GM18498 (cell line): ENCODE data around the gene SETSIP.
"Not testable (repeated sequence)": the region's sequence is repeated elsewhere in the genome, so short reads cannot be mapped to it uniquely, and the experiment has no call there.

Source experiments
- ATAC-seq: cut with Tn5 transposase; IDR thresholded peaks from one replicate; pipeline ENCODE4 v1.9.1; 2021; ENCODE audit warnings: mild to moderate bottlenecking, moderate library complexity; ENCODE audit not compliant: unreplicated experiment

Gene SETSIP, protein sequence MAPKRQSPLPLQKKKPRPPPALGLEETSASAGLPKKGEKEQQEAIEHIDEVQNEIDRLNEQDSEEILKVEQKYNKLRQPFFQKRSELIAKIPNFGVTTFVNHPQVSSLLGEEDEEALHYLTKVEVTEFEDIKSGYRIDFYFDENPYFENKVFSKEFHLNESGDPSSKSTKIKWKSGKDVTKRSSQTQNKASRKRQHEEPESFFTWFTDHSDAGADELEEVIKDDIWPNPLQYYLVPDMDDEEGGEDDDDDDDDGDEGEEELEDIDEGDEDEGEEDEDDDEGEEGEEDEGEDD

DNA sequence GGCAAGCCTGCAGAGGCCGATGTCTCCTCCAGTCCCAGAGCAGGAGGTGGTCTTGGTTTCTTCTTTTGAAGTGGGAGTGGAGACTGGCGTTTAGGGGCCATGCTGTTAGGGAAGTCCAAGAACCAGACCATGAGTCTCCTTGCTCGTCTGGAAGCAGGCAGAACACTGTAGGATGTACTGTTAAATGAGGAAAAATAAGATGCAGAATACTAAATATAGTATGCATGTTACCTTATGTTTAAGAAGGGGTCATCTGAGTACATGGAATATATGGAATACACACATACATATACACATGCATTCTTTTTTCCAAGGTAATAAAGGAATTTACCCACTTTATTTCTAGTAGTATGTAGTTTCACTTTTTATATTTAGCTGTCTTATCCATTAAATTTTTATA is at the start of gene SETSIP:
Gene SETSIP (minus strand): TSS at position 101 of the 400 bp plus-strand sequence. CDS start 0 bp downstream, at position 101.
- no peak for ATAC-seq

DNA sequence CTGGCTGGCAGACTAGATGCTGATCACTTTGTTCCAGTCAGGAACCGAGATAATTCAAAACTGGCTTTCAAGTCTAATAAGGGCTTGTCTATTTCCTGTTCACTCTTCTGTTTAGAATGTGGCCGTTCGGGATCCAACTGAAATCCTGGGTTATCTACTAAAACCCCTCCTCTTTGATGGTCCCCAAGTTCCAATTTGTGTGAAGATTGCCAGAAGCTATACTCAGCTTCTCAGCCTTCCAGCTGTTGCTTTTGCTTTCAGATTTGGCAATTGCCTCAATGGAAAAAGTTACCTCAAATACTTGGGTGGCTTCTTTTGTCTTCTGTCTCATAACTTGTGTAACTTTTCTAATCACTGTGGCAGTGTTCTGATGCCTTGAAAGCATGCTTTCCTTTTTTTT is 48.7 kb upstream of the SETSIP start:
- ATAC-seq = no peak

DNA sequence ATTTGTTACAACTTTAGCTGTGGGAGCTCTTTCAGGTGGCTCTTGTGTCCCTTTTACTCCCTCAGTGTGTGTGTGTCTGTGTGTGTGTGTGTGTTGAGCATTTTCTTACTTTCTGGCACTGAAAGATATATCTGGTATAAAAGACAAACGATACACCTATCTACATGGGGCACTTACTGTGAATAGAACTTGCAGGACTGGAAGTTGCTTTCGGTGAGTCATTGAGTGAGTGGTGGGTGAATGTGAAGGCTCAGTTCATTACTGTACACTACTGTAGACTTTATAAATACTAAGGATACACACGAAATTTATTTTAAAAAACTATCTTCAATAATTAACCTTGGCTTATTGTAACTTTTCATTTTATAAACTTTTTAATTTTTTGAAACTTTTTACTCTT is 43.6 kb upstream of the SETSIP start:
- ATAC-seq = no peak

DNA sequence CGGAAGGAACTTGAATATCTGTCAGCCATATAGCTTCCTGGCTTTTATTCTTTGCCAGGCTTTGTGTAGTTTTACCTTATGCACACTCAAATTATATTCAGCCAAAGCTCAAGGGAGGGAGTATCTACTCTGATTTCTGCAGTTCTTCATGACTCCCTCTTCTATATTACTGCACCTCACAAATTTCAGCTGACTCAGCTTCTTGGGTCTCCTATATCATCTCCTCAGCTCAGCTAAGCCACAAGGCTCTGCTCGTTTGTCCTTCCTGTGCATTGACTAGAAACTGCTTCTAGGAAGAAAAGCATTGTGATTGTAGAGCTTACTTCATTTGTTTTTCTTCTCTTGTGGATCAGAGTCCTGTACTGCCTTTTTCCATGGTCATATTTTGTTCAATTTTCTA is 42.3 kb upstream of the SETSIP start:
- no peak for ATAC-seq

DNA sequence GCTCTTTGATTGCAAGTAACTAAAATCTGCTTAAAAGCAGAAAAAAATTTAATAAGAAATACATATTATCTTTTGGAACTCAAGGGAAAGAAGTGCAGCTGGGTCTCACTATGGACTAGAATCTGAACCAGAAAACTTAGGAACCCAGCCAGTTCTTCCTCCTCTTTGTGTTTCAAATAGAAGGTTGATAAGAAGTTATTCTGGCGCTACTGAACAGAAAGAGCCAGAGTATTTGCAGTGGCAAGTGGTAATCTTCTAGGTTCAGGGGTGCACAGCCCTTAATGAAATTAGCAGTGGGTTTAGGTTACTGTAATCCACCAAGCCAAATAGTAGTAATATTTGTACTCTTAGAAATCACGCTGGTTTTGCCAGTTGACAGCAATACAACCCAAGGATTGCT is 33.4 kb upstream of the SETSIP start:
- ATAC-seq = no peak

DNA sequence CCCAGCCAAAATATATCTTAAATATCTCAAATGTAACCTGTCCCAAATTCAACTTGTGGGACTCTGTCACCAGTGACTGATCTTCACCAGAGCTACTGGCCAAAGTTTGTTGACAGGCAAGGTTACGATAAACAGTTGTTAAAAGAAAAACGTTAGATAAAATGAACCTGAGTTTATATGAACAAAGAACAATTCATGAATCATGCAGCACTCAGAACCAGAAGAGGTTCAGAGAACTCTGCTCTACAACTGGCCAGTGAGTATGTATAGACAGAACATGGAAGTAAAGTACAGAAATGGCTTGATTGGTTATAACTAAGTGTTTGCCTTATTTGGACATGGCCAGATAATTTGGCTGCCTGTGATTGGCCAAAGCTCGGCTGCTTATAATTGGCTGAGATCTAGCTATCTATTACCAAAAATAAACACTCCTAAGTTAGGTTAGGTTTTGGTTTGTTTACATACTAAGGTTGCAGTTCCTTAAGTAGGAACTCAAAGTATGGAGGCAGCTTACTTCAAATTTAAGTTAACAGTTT is 30.4 kb upstream of the SETSIP start:
- no peak for ATAC-seq

DNA sequence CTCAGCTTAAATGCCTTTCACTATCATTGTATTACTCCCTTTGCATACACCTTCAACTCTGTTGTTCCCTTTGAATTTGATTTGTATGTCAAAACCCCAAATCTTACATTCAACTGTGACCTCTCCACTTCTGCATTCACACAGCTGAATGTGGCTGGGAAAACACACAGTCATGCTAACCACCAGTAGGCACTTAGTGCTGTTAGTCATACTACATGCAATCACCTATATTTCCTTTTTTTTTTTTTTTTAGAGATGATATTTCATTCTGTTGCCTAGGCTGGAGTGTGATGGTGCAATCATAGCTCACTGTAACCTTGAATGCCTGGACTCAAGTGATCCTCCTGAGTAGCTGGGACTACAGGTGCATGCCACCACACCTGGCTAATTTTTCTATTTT is 21.1 kb upstream of the SETSIP start:
- ATAC-seq = no peak

DNA sequence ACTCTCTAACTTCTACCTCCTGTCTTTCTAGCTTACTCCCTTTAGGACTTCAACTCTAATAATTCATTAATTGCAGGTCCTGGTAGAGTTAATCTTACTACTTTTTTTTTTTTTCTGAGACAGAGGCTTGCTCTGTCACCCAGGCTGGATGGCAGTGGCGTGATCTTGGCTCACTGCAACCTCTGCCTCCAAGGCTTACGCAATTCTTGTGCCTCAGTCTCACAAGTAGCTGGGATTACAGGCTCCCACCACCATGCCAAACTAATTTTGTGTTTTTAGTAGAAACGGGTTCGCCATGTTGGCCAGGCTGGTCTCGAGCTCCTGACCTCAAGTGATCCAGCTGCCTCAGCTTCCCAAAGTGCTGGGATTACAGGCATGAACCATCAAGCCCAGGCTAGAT is 20.7 kb upstream of the SETSIP start:
- no peak for ATAC-seq

DNA sequence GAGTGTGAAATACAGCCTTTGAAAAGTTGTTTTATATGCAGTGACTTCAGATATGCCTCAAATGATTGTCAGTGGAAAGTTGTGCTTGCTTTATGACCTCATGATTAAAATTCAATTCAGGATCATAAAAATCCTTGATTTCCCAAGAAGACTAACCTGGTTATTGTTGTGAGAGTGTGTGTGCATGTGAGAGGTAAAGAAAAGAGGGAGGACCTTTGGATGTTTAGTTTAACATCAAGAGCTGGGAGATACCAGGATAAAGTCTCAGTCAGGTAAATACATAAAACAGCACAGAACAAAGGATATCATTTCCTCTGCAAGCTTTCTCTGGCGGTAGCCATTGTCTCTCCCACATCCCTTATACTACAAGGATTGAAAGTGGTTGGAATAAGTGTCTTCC is 19.4 kb upstream of the SETSIP start:
- ATAC-seq = no peak

DNA sequence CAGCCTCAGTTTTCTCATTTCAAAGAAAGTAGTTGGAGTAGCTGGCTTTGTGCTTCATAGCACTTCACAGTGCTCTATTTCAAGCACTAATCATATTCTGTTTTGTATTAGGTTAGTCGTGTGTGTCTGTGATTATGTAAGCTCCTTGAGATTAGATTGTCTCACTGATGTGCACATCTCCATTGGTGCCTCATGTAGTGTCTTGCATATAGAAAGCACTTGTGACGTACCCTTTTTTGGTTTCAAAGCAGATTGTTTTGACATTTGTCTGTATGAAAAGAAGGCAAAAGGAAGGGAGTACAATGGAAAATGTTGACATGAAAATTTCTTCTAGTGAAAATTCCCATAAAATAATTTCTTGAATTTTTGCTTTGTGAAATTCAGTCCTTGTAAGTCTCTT is 18.9 kb upstream of the SETSIP start:
- no peak for ATAC-seq

DNA sequence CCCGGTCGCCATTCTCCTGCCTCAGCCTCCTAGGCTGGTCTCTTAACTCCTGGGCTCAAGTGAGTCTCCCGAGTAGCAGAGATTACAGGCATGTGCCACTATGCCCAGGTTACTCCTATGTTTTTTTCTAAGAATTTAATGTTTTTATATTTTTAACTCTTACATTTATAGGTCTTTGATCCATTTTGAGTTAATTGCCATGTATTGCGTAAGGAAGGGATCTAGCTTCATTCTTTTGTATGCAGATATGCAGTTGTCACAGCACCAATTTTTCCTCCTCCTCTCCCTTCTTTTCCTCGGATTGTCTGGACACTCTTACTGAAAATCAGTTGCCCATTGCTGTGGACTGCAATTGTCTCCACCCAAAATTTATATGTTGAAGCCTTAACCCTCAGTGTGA is 16.4 kb upstream of the SETSIP start:
- ATAC-seq = no peak

DNA sequence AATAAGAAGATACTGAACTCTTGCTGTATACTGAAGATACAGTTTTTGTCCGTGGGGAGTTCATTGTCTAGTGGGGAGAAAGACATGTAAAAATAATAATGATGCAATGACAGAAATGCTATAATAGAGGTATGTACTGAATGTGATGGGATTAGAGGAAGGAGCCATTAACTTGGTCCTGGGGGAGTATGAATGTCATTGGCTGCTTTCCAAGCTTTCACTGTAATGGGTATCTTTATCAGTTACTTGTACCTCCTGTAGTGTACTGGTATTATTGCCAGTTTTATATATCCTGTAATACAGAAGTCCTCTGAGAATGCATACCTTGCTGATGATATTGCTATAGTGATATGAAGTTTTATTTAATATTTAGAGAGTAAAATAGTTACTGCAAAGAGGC is 12.3 kb upstream of the SETSIP start:
- no peak for ATAC-seq

DNA sequence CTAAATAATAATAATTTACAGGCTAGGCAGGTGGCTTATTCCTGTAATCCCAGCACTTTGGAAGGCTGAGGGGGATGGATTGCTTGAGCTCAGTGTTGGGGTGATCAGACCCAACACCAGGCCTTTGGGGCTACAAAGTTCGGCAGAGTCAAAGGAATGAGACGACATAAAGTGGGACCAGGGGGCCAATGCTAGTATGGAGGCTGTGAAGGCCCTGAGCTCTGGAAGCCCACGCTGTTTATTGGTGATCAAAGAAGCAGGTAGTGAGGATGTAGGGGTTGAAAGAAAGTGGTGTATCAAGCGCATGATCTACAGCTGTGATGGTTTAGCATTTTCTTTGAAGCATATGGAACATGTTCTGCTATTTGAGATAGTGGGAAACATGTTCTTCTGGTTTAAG is 10.5 kb upstream of the SETSIP start:
- ATAC-seq = no peak

DNA sequence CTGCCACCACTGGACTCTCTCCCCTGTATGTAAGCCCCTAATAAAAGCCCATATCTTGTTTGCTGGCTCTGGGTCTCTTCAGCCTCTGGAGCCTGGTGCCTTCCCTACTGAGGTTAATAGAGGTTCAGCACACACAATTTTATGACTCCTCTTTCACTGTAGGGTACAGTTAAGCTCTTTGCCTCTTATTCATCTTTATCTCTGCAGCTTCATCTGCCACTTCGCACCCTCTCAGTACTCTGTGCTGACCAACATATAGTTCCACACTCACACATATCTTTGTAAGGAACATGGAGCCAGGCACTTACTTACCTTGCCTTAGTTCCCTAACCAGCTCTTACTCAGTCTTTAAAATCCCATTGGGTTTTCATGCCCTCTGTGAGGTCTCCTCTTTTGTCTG is 9.4 kb upstream of the SETSIP start:
- ATAC-seq = no peak

DNA sequence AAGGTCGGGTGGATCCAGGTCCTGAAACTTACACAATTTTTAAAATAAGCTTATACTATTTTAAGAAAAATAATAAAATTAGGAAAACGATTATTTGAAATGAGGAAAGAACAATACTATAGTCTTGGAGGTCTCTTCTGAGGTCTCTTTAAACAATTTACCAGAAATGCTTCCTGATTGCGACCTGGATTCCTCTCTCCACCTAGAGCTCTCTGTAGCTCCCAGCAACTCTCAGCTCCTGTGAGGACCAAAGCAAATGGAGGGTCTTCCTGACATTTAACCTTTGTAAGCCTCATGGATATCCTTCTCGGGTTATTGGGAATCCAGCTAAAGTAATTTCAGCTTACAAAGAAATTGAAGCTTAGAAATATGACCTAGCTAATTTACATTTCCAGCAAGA is 5.8 kb upstream of the SETSIP start:
- no peak for ATAC-seq

DNA sequence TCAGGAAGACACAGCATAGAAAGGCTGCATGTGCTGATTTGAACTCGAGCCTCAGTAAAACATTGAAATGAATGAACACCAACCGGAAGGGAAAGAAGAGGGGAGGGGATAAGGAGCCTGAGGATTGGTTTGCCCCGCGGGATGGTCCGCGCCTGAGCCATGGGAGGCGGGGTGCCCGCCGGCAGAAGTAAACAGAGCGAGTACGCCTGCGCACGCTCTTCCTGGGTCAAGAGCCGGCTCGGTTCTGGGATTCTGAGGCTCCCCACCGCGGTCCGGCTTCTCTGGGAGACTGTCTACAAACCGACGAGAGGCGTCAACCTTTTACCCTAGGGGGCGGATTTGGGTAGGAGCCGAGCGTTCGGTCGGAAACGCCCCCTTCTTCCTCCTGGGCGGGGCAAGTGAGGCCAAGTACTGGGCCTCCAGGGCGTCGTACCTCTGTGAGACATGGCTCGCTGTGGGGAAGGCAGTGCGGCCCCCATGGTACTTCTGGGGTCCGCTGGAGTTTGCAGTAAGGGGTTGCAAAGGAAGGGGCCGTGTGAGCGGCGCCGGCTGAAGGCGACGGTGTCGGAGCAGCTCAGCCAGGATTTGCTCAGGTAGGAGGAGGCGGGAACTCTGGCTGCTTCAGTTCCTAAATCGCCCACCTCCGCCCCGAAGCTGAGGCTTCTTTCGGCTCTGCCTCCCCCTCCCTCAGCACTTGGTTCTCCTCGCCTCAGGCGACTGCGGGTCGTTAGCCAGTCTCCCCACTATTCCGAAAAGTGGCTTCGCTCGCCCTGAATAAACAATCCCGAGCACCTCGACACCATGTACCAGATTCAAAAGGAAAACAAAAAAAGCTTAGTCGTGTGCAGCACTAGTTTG is 5.1 kb upstream of the SETSIP start, which contains the start of gene BTBD8:
Gene BTBD8 (plus strand): TSS at position 218 of the 858 bp plus-strand sequence. CDS start 227 bp downstream, at position 445.
- peak; percentile 98 for ATAC-seq

DNA sequence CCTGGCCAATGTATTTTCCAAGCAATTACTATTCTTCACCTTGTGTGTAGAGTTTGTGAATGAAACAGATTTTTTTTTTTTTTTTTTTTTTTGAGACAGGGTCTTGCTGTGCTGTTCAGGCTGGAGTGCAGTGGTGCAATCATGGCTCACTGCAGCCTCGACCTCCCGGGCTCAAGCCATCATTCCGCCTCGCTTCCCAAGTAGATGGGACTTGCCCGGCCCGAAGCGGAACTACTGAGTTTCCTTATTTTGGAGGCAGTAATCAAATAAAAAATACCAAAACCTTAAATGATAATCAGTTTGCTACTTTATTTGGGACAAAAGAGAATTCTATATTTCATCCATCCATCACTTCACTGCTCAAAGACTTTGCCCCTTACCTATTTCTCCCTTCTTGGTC is 4.2 kb upstream of the SETSIP start:
- ATAC-seq = no peak

DNA sequence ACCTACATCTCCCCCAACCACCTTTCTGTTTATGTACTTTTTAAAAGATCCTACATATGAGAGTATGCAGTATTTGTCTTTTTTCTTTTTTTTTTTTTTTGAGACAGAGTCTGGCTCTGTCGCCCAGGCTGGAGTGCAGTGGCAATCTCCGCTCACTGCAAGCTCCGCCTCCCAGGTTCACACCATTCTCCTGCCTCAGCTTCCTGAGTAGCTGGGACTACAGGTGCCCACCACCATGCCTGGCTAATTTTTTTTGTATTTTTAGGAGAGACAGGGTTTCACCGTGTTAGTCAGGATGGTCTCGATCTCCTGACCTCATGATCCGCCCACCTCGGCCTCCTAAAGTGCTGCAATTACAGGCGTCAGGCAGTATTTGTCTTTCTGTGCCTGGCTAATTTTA is 2.9 kb upstream of the SETSIP start:
- ATAC-seq = not testable (repeated sequence)

DNA sequence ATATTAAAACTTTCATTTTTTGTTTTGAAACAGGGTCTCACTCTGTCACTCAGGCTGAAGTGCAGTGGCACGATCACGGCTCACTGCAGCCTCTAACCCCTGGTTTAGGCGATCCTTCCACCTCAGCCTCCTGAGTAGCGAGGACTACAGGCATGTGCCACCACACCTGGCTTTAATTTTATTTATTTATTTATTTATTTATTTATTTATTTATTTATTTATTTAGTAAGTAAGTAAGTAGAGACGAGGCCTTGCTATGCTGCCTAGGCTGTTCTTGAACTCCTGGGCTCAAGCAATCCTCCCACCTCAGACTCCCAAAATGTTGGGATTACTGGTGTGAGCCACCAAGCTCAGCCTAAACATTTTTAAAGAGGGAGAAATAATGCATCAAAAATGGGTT is 1.2 kb upstream of the SETSIP start:
- no peak for ATAC-seq

DNA sequence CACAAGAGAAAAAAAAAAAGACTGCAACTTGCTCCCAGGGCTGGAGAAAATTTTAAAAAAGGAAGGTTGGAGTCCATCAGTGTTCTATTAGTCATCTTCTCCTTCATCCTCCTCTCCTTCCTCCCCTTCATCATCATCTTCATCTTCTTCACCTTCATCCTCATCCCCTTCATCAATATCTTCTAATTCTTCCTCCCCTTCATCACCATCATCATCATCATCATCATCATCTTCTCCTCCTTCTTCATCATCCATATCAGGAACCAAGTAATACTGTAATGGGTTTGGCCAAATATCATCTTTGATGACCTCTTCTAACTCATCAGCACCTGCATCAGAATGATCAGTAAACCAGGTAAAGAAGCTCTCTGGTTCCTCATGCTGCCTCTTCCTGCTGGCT is 765 bp downstream of the SETSIP start:
- not testable (repeated sequence) for ATAC-seq

DNA sequence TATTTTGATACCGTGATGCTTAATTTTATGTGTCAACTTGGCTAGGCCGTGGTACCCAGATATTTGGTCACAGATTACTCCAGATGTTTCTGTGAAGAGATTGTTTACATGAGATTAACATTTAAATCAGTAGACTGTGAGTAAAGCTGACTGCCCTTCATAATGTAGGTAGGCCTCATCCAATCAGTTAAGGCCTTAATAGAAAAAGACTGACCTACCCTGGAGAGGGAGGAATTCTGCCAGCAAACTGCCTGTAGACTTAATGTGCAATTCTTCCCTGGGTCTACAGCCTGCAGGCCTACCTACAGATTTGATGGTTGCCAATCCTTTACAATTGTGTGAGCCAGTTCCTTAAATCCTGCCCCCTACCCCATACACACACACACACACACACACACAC is 4.3 kb downstream of the SETSIP start:
- ATAC-seq = no peak

DNA sequence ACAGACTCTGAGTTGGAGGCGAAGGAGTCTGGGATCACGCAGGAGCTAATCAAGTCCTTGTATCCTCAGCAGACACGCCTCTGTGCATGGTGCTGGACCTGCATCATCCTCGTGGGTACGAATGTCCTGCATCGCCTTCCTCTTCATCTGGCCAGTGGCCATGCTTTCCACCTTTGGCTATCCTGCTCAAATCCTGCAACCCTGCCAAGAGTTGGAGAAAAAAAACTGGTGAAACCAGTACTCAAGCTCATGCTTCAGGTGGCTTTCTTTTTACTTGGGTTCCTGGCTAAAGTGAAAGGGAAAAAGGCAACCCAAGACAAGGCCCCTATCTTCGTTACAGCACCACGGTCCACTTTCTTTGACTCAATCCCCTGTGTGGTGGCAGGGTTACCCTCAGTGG is 8.9 kb downstream of the SETSIP start:
- no peak for ATAC-seq
